ENCODE data around the gene POLR3H. TPM values are rescaled to one million over a fixed set of nuclear protein-coding genes. Genes with fewer than 3 reads are reported as not detected.

The POLR3H gene
- total and polyA plus RNA-seq, 4 experiments from 2014 or later: 20.7 to 43.7 (median 32.7) TPM

GRCh38 chr22:41538583-41538982 is 5.7 kb downstream of the POLR3H start:
- Mint-ChIP-seq H3K36me3 (peaks cover 4 to 25% of the 10 kb centered on the region in 2 donors), H3K4me3 (no peak overlapping the region), H3K27ac (peak overlapping the region in 1 of 7 donors; percentile 7), H3K9me3 (peaks cover 0 to 1% (median 0%) of the 10 kb centered on the region in 8 donors), H3K4me1 (peaks cover 19 to 34% (median 25%) of the 10 kb centered on the region in 4 donors), H3K27me3 (no peaks in the 10 kb centered on the region)
- no peak overlapping the region for H3K4me3 ChIP-seq (ENCODE audit: low read length in 2 of 2)
- ChIA-PET POLR2A (ENCODE audit: partially characterized antibody) (no interaction called here), CTCF (ENCODE audit: partially characterized antibody) (no interaction called here)
- H3K27ac ChIP-seq (ENCODE audit: low read depth, low read length): no peak overlapping the region
- peaks cover 14% of the 10 kb centered on the region for H3K4me1 ChIP-seq (ENCODE audit: insufficient read depth, low read length)
- intact Hi-C loops (cut with micrococcal nuclease): no loop called here
- H3K36me3 ChIP-seq (ENCODE audit: insufficient read depth, low read length): peaks cover 5% of the 10 kb centered on the region
- H3K9me3 ChIP-seq (ENCODE audit: control insufficient read depth in 1 of 2, low read length in 2 of 2): no peaks in the 10 kb centered on the region
- H3K27me3 ChIP-seq (ENCODE audit: insufficient read depth, low read length): no peaks in the 10 kb centered on the region
- no peak for DNase-seq

- Histone ChIP-seq H3K4me3 (ENCODE audit: low read length in 2 of 2) (no peak overlapping the region), H3K36me3 (ENCODE audit: insufficient read depth, low read length) (peaks cover 5% of the 10 kb centered on the region), H3K4me1 (ENCODE audit: insufficient read depth, low read length) (peaks cover under 1% of the 10 kb centered on the region), H3K27ac (ENCODE audit: low read depth, low read length) (no peak overlapping the region), H3K27me3 (ENCODE audit: insufficient read depth, low read length) (no peaks in the 10 kb centered on the region), H3K9me3 (ENCODE audit: control insufficient read depth in 1 of 2, low read length in 2 of 2) (no peaks in the 10 kb centered on the region)
- intact Hi-C loops (cut with micrococcal nuclease): no loop called here
- Mint-ChIP-seq H3K4me1 (peaks cover 11 to 24% (median 14%) of the 10 kb centered on the region in 4 donors), H3K9me3 (no peaks in the 10 kb centered on the region), H3K4me3 (no peak overlapping the region), H3K27me3 (no peaks in the 10 kb centered on the region), H3K27ac (peak overlapping the region in 3 of 7 donors; percentile 13 to 76 (median 13)), H3K36me3 (peaks cover 4 to 30% of the 10 kb centered on the region in 2 donors)
- POLR2A ChIA-PET (ENCODE audit: partially characterized antibody): no interaction called here
- CTCF ChIA-PET (ENCODE audit: partially characterized antibody): interaction anchor here (1.6 kb wide), 1 partner anchor 10 kb away, joined by 4 read pairs; no protein-coding TSS in a partner anchor
- no peak for DNase-seq
Observed at GRCh38 chr22:41537203-41537602, 7.1 kb downstream of the POLR3H start.

- Mint-ChIP-seq H3K27me3 (no peaks in the 10 kb centered on the region), H3K4me1 (peaks cover 3 to 8% (median 4%) of the 10 kb centered on the region in 4 donors), H3K4me3 (peak overlapping the region in 1 of 8 donors; percentile 53), H3K36me3 (peaks cover 4 to 28% of the 10 kb centered on the region in 2 donors), H3K9me3 (no peaks in the 10 kb centered on the region), H3K27ac (peak overlapping the region in 1 of 7 donors; percentile 3)
- intact Hi-C loops (cut with micrococcal nuclease): no loop called here
- POLR2A ChIA-PET (ENCODE audit: partially characterized antibody): interaction anchor here (1.2 kb wide), 1 partner anchor 8 kb away, joined by 3 read pairs; no protein-coding TSS in a partner anchor
- no peaks in the 10 kb centered on the region for H3K27me3 ChIP-seq (ENCODE audit: insufficient read depth, low read length)
- no peaks in the 10 kb centered on the region for H3K4me1 ChIP-seq (ENCODE audit: insufficient read depth, low read length)
- H3K4me3 ChIP-seq (ENCODE audit: low read length in 2 of 2): no peak overlapping the region
- H3K9me3 ChIP-seq (ENCODE audit: control insufficient read depth in 1 of 2, low read length in 2 of 2): no peaks in the 10 kb centered on the region
- CTCF ChIA-PET (ENCODE audit: partially characterized antibody): interaction anchor here (1.6 to 2.3 kb wide), 3 partner anchors 8 to 131 kb away, joined by 4 to 7 read pairs (median 5); no protein-coding TSS in a partner anchor
- H3K36me3 ChIP-seq (ENCODE audit: insufficient read depth, low read length): peaks cover 19% of the 10 kb centered on the region
- no peak overlapping the region for H3K27ac ChIP-seq (ENCODE audit: low read depth, low read length)
- DNase-seq: no peak
Observed at GRCh38 chr22:41535244-41535643, 9.0 kb downstream of the POLR3H start.

GRCh38 chr22:41534219-41534618 is 10.1 kb downstream of the POLR3H start:
- Mint-ChIP-seq H3K27me3 (no peaks in the 10 kb centered on the region), H3K27ac (no peak overlapping the region), H3K4me3 (no peak overlapping the region), H3K4me1 (peaks cover 2 to 5% (median 4%) of the 10 kb centered on the region in 4 donors), H3K9me3 (no peaks in the 10 kb centered on the region), H3K36me3 (peaks cover 5 to 33% of the 10 kb centered on the region in 2 donors)
- H3K9me3 ChIP-seq (ENCODE audit: control insufficient read depth in 1 of 2, low read length in 2 of 2): no peaks in the 10 kb centered on the region
- H3K4me1 ChIP-seq (ENCODE audit: insufficient read depth, low read length): no peaks in the 10 kb centered on the region
- DNase-seq: no peak
- H3K4me3 ChIP-seq (ENCODE audit: low read length in 2 of 2): no peak overlapping the region
- peaks cover 21% of the 10 kb centered on the region for H3K36me3 ChIP-seq (ENCODE audit: insufficient read depth, low read length)
- H3K27me3 ChIP-seq (ENCODE audit: insufficient read depth, low read length): no peaks in the 10 kb centered on the region
- ChIA-PET CTCF (ENCODE audit: partially characterized antibody) (interaction anchor here (1.6 to 2.3 kb wide), 3 partner anchors 7 to 130 kb away, joined by 4 to 7 read pairs (median 5); no protein-coding TSS in a partner anchor), POLR2A (ENCODE audit: partially characterized antibody) (no interaction called here)
- intact Hi-C loops (cut with micrococcal nuclease): no loop called here
- H3K27ac ChIP-seq (ENCODE audit: low read depth, low read length): no peak overlapping the region

- H3K27ac ChIP-seq (ENCODE audit: low read depth, low read length): no peak overlapping the region
- H3K4me3 Mint-ChIP-seq: peak overlapping the region in 1 of 8 donors; percentile 31
- ChIA-PET POLR2A (ENCODE audit: partially characterized antibody) (interaction anchor here (1.0 kb wide), 1 partner anchor 129 kb away, joined by 4 read pairs; no protein-coding TSS in a partner anchor), CTCF (ENCODE audit: partially characterized antibody) (interaction anchor here (0.8 to 2.0 kb wide), 10 partner anchors 9 to 133 kb away, joined by 3 to 11 read pairs (median 4); no protein-coding TSS in a partner anchor)
- peak; percentile 50 to 61 (median 54) for DNase-seq
- intact Hi-C loops (cut with micrococcal nuclease): no loop called here
- H3K27me3 ChIP-seq (ENCODE audit: insufficient read depth, low read length): no peaks in the 10 kb centered on the region
- peaks cover 2 to 5% (median 4%) of the 10 kb centered on the region in 4 donors for H3K4me1 Mint-ChIP-seq
- H3K9me3 ChIP-seq (ENCODE audit: control insufficient read depth in 1 of 2, low read length in 2 of 2): no peaks in the 10 kb centered on the region
- H3K4me1 ChIP-seq (ENCODE audit: insufficient read depth, low read length): no peaks in the 10 kb centered on the region
- no peaks in the 10 kb centered on the region for H3K27me3 Mint-ChIP-seq
- peak overlapping the region in 5 of 7 donors; percentile 12 to 62 (median 35) for H3K27ac Mint-ChIP-seq
- no peaks in the 10 kb centered on the region for H3K9me3 Mint-ChIP-seq
- peaks cover 30% of the 10 kb centered on the region for H3K36me3 ChIP-seq (ENCODE audit: insufficient read depth, low read length)
- no peak overlapping the region for H3K4me3 ChIP-seq (ENCODE audit: low read length in 2 of 2)
- peaks cover 15 to 40% of the 10 kb centered on the region in 2 donors for H3K36me3 Mint-ChIP-seq
Observed at GRCh38 chr22:41532908-41533825, 11.1 kb downstream of the POLR3H start.

GRCh38 chr22:41531715-41532477 is 12.4 kb downstream of the POLR3H start:
- H3K4me3 Mint-ChIP-seq: no peak overlapping the region
- POLR2A ChIA-PET (ENCODE audit: partially characterized antibody): interaction anchor here (0.5 to 1.2 kb wide), 2 partner anchors 107 to 128 kb away, joined by 3 to 4 read pairs; no protein-coding TSS in a partner anchor
- no peaks in the 10 kb centered on the region for H3K27me3 Mint-ChIP-seq
- Histone ChIP-seq H3K9me3 (ENCODE audit: control insufficient read depth in 1 of 2, low read length in 2 of 2) (no peaks in the 10 kb centered on the region), H3K4me1 (ENCODE audit: insufficient read depth, low read length) (no peaks in the 10 kb centered on the region), H3K36me3 (ENCODE audit: insufficient read depth, low read length) (peaks cover 43% of the 10 kb centered on the region), H3K27ac (ENCODE audit: low read depth, low read length) (no peak overlapping the region), H3K27me3 (ENCODE audit: insufficient read depth, low read length) (no peaks in the 10 kb centered on the region), H3K4me3 (ENCODE audit: low read length in 2 of 2) (no peak overlapping the region)
- intact Hi-C loops (cut with micrococcal nuclease): no loop called here
- H3K4me1 Mint-ChIP-seq: peaks cover 2 to 5% (median 4%) of the 10 kb centered on the region in 4 donors
- no peak for DNase-seq
- peak overlapping the region in 4 of 7 donors; percentile 15 to 83 (median 68) for H3K27ac Mint-ChIP-seq
- CTCF ChIA-PET (ENCODE audit: partially characterized antibody): interaction anchor here (1.4 to 2.0 kb wide), 5 partner anchors 8 to 130 kb away, joined by 3 to 11 read pairs (median 6); no protein-coding TSS in a partner anchor
- peaks cover 15 to 45% of the 10 kb centered on the region in 2 donors for H3K36me3 Mint-ChIP-seq
- H3K9me3 Mint-ChIP-seq: no peaks in the 10 kb centered on the region

All from CD4-positive, alpha-beta memory T cell (primary cell).